ENCODE data around the gene ADARB1.

DNA sequence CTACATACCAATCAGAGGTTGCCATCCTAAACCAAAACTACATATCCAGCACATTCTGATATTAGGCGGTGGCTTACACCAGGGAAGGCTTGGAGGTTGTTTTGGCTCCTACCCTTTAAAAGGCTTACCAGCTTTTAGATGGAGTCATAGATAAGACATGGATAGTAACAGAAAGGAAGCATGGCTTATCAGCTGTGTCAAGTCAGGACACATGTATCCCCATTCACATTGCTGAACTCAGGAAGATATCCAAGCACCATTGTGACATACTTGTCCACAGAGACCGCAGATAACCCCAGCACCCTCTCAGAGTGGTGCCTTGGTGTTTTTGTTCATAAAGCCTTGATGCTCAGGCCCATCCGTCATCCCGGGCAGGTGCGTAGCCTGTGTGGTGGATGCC, 39.7 kb downstream of the ADARB1 start:
- TF ChIP-seq, protein P1, sequence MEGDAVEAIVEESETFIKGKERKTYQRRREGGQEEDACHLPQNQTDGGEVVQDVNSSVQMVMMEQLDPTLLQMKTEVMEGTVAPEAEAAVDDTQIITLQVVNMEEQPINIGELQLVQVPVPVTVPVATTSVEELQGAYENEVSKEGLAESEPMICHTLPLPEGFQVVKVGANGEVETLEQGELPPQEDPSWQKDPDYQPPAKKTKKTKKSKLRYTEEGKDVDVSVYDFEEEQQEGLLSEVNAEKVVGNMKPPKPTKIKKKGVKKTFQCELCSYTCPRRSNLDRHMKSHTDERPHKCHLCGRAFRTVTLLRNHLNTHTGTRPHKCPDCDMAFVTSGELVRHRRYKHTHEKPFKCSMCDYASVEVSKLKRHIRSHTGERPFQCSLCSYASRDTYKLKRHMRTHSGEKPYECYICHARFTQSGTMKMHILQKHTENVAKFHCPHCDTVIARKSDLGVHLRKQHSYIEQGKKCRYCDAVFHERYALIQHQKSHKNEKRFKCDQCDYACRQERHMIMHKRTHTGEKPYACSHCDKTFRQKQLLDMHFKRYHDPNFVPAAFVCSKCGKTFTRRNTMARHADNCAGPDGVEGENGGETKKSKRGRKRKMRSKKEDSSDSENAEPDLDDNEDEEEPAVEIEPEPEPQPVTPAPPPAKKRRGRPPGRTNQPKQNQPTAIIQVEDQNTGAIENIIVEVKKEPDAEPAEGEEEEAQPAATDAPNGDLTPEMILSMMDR (IDR thresholded peaks at IDR 0.05; ENCODE audit: low read depth, low read length): no peak
- TF ChIP-seq, protein P2, sequence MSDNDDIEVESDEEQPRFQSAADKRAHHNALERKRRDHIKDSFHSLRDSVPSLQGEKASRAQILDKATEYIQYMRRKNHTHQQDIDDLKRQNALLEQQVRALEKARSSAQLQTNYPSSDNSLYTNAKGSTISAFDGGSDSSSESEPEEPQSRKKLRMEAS (IDR thresholded peaks at IDR 0.05; ENCODE audit: low read depth, low read length): no peak
- no peak for TF ChIP-seq POLR2A (IDR thresholded peaks at IDR 0.05; ENCODE audit: extremely low read depth, insufficient read length)

Measured in NB4 (cell line).